ENCODE results near the gene COG7. TPM values are rescaled to one million over a fixed set of nuclear protein-coding genes. Genes with fewer than 3 reads are reported as not detected.

The COG7 gene
- total and polyA plus RNA-seq, 2 of the 13 experiments (the other 11 are each of a cell fraction or from before 2014, with no cell fraction given), result 12.6 to 54.5 TPM

- TF ChIP-seq CSRNP1 (CRISPR knock-in tag; IDR thresholded peaks at IDR 0.05) (peak; percentile 95; the same call in 1 of the 2 replicates), MTERF4 (CRISPR knock-in tag; IDR thresholded peaks at IDR 0.05) (peak; percentile 93), ZNF652 (CRISPR knock-in tag; IDR thresholded peaks at IDR 0.05; ENCODE audit: borderline replicate concordance, low read depth) (peak; percentile 9; the same call in 1 of the 2 replicates), HNF1A (IDR thresholded peaks at IDR 0.05; ENCODE audit: low read depth) (no peak), HNF1A (CRISPR knock-in tag; IDR thresholded peaks at IDR 0.05; ENCODE audit: borderline replicate concordance) (peak; percentile 72; the same call in 1 of the 2 replicates), ZNF703 (CRISPR knock-in tag; IDR thresholded peaks at IDR 0.05; ENCODE audit: borderline replicate concordance) (peak; percentile 95; the same call in 1 of the 2 replicates), RELA (CRISPR knock-in tag; IDR thresholded peaks at IDR 0.05) (peak; percentile 51; the same call in 1 of the 2 replicates), ZNF772 (CRISPR knock-in tag; IDR thresholded peaks at IDR 0.05) (peak; percentile 99), JDP2 (CRISPR knock-in tag; IDR thresholded peaks at IDR 0.05; ENCODE audit: borderline replicate concordance) (no peak), TCF12 (IDR thresholded peaks at IDR 0.05) (no peak), TCF12 (CRISPR knock-in tag; IDR thresholded peaks at IDR 0.05) (0 out of 2 replicates have a peak, but pooled peaks have one; percentile 92), NONO (IDR thresholded peaks at IDR 0.05) (no peak), NONO (CRISPR knock-in tag; conservative IDR thresholded peaks at IDR 0.05) (peak; percentile 99), NR2C2 (CRISPR knock-in tag; IDR thresholded peaks at IDR 0.05; ENCODE audit: borderline replicate concordance) (peak; percentile 94), ELK4 (CRISPR knock-in tag; IDR thresholded peaks at IDR 0.05; ENCODE audit: borderline replicate concordance) (no peak), ZBED4 (CRISPR knock-in tag; IDR thresholded peaks at IDR 0.05; ENCODE audit: borderline replicate concordance) (peak; percentile 74)
These were observed at the start of gene COG7 (continued) for GRCh38 chr16:23452572-23453337.

All from HepG2 (cell line).